Endothelial cell (in vitro differentiated cells): ENCODE measurements around the gene TAS1R3. TPM values are rescaled to one million over a fixed set of nuclear protein-coding genes. Genes with fewer than 3 reads are reported as not detected.

ENCODE experiments used
- DNase-seq: peaks from one replicate; pipeline ENCODE4 v3.0.0; 2021; ENCODE audit warnings: low spot score
- H3K27ac Mint-ChIP-seq: one replicate; pipeline ENCODE4 v1.8.0; 2021; ENCODE audit warnings: mixed read lengths, inconsistent platforms; ENCODE audit not compliant: unreplicated experiment
- H3K27me3 Mint-ChIP-seq: one replicate; pipeline ENCODE4 v1.8.0; 2021; ENCODE audit warnings: mild to moderate bottlenecking, moderate library complexity, mixed read lengths, inconsistent platforms; ENCODE audit not compliant: unreplicated experiment
- H3K36me3 Mint-ChIP-seq: one replicate; pipeline ENCODE4 v1.8.0; 2021; ENCODE audit warnings: mild to moderate bottlenecking, low read depth, mixed read lengths, inconsistent platforms; ENCODE audit not compliant: unreplicated experiment
- H3K4me1 Mint-ChIP-seq: one replicate; pipeline ENCODE4 v1.8.0; 2021; ENCODE audit warnings: mild to moderate bottlenecking, mixed read lengths, inconsistent platforms; ENCODE audit not compliant: unreplicated experiment
- H3K4me3 Mint-ChIP-seq: one replicate; pipeline ENCODE4 v1.8.0; 2021; ENCODE audit warnings: mild to moderate bottlenecking, mixed read lengths, inconsistent platforms; ENCODE audit not compliant: unreplicated experiment
- H3K9me3 Mint-ChIP-seq: one replicate; pipeline ENCODE4 v1.8.0; 2021; ENCODE audit warnings: mixed read lengths, inconsistent platforms; ENCODE audit not compliant: unreplicated experiment
- CTCF ChIP-seq: fragments of 200-600 bp; sonication (generic); IDR thresholded peaks from one replicate; pipeline ENCODE4 v1.5.0; 2021; ENCODE audit warnings: antibody characterized with exemption; ENCODE audit not compliant: unreplicated experiment
- total RNA-seq: library from RNA; stranded (reverse); fragmentation: NEBNext Ultra II Directional; extraction: Animal tissue kit (Norgen Biotek cat#: 25700); gene quantifications from one replicate; pipeline ENCODE4 v1.2.1, GENCODE V29; 2021; ENCODE audit not compliant: unreplicated experiment

The TAS1R3 gene
- total RNA-seq, 1 donor from 2014 or later = 1.2 TPM

DNA sequence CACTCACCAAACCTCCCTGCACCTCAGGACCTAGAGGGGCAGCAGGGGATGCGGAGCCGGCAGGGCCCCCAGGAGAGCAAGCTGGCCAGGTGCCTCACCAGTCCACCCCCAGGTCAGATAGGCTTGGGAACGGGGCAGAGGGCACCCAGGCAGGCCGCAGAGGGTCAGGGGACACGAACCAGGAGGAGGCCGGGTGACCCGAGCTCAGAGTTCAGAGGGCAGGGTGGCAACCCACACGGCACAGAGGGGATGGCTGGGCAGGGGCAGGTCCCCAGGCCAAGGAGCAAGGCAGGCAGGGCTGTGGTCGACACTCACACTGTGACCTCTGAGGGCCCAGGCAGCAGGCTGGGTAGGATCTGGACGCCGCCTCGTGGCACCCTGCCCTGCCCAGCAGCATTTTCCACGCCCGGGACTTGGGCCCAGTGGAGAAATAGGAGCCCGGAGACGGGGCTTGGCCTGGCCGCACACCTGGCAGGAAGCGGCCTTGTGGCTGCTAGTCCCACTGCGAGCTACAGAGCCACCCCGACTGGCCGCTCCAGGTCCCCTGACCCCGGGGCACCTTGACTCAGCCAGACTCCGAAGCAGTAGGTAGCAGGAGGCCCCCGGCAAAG is 12.8 kb downstream of the TAS1R3 start:
- Mint-ChIP-seq H3K4me1 (no peaks in the 10 kb centered on the region), H3K27me3 (peaks cover 15% of the 10 kb centered on the region), H3K9me3 (no peaks in the 10 kb centered on the region), H3K4me3 (no peak overlapping the region), H3K36me3 (peaks cover 10% of the 10 kb centered on the region), H3K27ac (no peak overlapping the region)
- DNase-seq = no peak
- no peak for TF ChIP-seq CTCF

GRCh38 chr1:1344655-1345361 is 13.7 kb downstream of the TAS1R3 start:
- Mint-ChIP-seq H3K4me1 (no peaks in the 10 kb centered on the region), H3K27me3 (peaks cover 14% of the 10 kb centered on the region), H3K36me3 (peaks cover 10% of the 10 kb centered on the region), H3K4me3 (no peak overlapping the region), H3K27ac (no peak overlapping the region), H3K9me3 (no peaks in the 10 kb centered on the region)
- TF ChIP-seq CTCF = peak; percentile 44
- DNase-seq = peak; percentile 63

DNA sequence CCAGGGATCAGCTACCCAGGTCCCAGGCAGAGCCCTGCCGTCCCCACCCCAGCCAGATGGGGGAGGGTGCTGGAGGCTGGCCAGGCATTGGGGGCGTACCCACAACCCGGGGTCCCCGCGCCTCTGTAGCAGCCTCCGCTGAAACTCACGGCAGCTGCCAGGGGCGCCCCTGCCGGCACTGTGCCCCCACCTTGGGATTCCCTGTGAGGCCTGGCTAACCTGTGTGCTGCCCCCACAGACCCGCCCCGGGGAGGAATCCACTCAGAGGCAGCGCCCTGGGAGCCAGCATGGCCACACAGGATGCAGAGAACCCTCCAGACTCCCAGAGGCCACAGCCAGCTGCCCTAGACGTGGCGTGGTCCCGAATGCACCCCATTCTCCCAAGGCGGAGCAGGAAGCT is 14.3 kb downstream of the TAS1R3 start:
- Mint-ChIP-seq H3K27me3 (peaks cover 14% of the 10 kb centered on the region), H3K4me1 (no peaks in the 10 kb centered on the region), H3K36me3 (peaks cover 10% of the 10 kb centered on the region), H3K27ac (no peak overlapping the region), H3K9me3 (no peaks in the 10 kb centered on the region), H3K4me3 (no peak overlapping the region)
- DNase-seq = no peak
- no peak for TF ChIP-seq CTCF

DNA sequence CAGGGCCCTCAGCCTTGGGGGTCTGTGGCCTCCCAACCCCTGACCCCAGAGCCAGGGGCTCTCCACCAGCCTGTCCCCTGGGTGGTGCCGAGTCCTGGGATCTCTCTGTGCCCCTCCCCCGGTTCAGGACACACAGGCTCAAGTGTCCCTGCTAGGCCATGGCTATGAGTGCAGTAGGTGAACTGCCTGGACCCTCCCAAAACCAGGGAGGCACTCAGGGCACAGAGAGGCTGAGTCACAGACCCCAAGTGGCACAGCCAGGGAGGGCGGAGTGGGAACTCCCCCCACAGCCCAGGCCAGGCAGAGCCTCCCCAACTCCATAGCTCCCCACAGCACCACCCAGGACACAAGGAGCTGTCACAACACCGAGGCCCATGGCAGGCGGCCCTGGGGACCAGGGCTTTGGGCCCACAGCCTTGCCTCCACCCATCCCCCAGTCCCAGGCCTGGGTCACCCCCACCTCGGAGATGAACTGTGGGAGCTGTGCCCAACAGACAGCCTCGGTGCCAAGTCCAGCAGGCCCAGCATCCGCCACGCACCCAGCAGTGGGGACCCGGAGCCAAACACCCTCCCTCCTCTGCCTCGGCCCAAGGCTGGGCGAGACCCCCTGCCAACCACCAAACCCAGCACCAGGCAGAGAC is 14.9 kb downstream of the TAS1R3 start:
- no peaks in the 10 kb centered on the region for H3K4me1 Mint-ChIP-seq
- H3K27ac Mint-ChIP-seq = no peak overlapping the region
- no peak for DNase-seq
- H3K4me3 Mint-ChIP-seq = no peak overlapping the region
- no peak for TF ChIP-seq CTCF
- peaks cover 11% of the 10 kb centered on the region for H3K27me3 Mint-ChIP-seq
- peaks cover 4% of the 10 kb centered on the region for H3K36me3 Mint-ChIP-seq
- H3K9me3 Mint-ChIP-seq = no peaks in the 10 kb centered on the region

- TF ChIP-seq CTCF = no peak
- H3K9me3 Mint-ChIP-seq = no peaks in the 10 kb centered on the region
- H3K4me3 Mint-ChIP-seq = no peak overlapping the region
- no peak overlapping the region for H3K27ac Mint-ChIP-seq
- no peak for DNase-seq
- H3K4me1 Mint-ChIP-seq = no peaks in the 10 kb centered on the region
- H3K27me3 Mint-ChIP-seq = peaks cover 10% of the 10 kb centered on the region
- H3K36me3 Mint-ChIP-seq = no peaks in the 10 kb centered on the region
Observed at GRCh38 chr1:1346501-1346890, 15.4 kb downstream of the TAS1R3 start.
